ENCODE results near the gene FKRP. TPM values are rescaled to one million over a fixed set of nuclear protein-coding genes. Genes with fewer than 3 reads are reported as not detected.
"Not testable (repeated sequence)": the region's sequence is repeated elsewhere in the genome, so short reads cannot be mapped to it uniquely, and the experiment has no call there.

FKRP gene
- total RNA-seq, 1 experiment from 2014 or later: 42.4 TPM

- in situ Hi-C loops (cut with HindIII; ENCODE audit: low sequenced_read_pairs): no loop called here
- DNase-seq (ENCODE audit: low spot score): no peak
Observed at GRCh38 chr19:46798713-46799112, 52.9 kb downstream of the FKRP start.

GRCh38 chr19:46802152-46802551 lies 56.3 kb downstream of the FKRP start:
- DNase-seq (ENCODE audit: low spot score): no peak
- in situ Hi-C loops (cut with HindIII; ENCODE audit: low sequenced_read_pairs): no loop called here

GRCh38 chr19:46803555-46803954 lies 57.7 kb downstream of the FKRP start:
- DNase-seq (ENCODE audit: low spot score): no peak
- in situ Hi-C loops (cut with HindIII; ENCODE audit: low sequenced_read_pairs): no loop called here

- DNase-seq (ENCODE audit: low spot score); in situ Hi-C loops (cut with HindIII; ENCODE audit: low sequenced_read_pairs): not testable (repeated sequence)
Observed at GRCh38 chr19:46804432-46804831, 58.6 kb downstream of the FKRP start.

- in situ Hi-C loops (cut with HindIII; ENCODE audit: low sequenced_read_pairs): no loop called here
- no peak for DNase-seq (ENCODE audit: low spot score)
Observed at GRCh38 chr19:46806656-46807055, 60.8 kb downstream of the FKRP start.

Other genes with a start within 250 kb of the FKRP start
- gene CALM3, start 144.7 kb upstream of the FKRP start, total RNA-seq (2014; rRNA removed; shearing (Covaris generic)): 109 and 147 TPM in 2 replicates
- gene PTGIR, start 121.0 kb upstream of the FKRP start, total RNA-seq (2014; rRNA removed; shearing (Covaris generic)): 1.7 and 16.2 TPM in 2 replicates
- gene GNG8, start 109.9 kb upstream of the FKRP start, total RNA-seq (2014; rRNA removed; shearing (Covaris generic)): not detected in 2 replicates
- 12.0 and 16.3 TPM in 2 replicates for gene DACT3, start 84.9 kb upstream of the FKRP start, total RNA-seq (2014; rRNA removed; shearing (Covaris generic))
- gene PRKD2, start 28.9 kb upstream of the FKRP start, total RNA-seq (2014; rRNA removed; shearing (Covaris generic)): 14.6 and 19.9 TPM in 2 replicates
- gene STRN4, start 393 bp downstream of the FKRP start, total RNA-seq (2014; rRNA removed; shearing (Covaris generic)): 118 and 134 TPM in 2 replicates
- 153 and 159 TPM in 2 replicates for gene SLC1A5, start 42.5 kb downstream of the FKRP start, total RNA-seq (2014; rRNA removed; shearing (Covaris generic))
- 227 and 256 TPM in 2 replicates for gene AP2S1, start 104.8 kb downstream of the FKRP start, total RNA-seq (2014; rRNA removed; shearing (Covaris generic))
- 11.6 and 14.2 TPM in 2 replicates for gene ARHGAP35, start 114.9 kb downstream of the FKRP start, total RNA-seq (2014; rRNA removed; shearing (Covaris generic))